GM12892 (cell line): ENCODE measurements around the gene SLC24A3.

Experiments used
- POLR2A ChIP-seq: IDR thresholded peaks from 2 replicates; pipeline ENCODE4 v1.6.1; 2011; ENCODE audit warnings: low read depth, low read length, control low read depth
- POLR2AphosphoS5 ChIP-seq: IDR thresholded peaks from 2 replicates; pipeline ENCODE4 v1.6.1; 2011; ENCODE audit warnings: low read depth, low read length, control low read depth
- TAF1 ChIP-seq: IDR thresholded peaks from 2 replicates; pipeline ENCODE4 v1.6.1; 2011; ENCODE audit warnings: low read depth, mild to moderate bottlenecking, control low read depth, low read length, borderline replicate concordance

DNA sequence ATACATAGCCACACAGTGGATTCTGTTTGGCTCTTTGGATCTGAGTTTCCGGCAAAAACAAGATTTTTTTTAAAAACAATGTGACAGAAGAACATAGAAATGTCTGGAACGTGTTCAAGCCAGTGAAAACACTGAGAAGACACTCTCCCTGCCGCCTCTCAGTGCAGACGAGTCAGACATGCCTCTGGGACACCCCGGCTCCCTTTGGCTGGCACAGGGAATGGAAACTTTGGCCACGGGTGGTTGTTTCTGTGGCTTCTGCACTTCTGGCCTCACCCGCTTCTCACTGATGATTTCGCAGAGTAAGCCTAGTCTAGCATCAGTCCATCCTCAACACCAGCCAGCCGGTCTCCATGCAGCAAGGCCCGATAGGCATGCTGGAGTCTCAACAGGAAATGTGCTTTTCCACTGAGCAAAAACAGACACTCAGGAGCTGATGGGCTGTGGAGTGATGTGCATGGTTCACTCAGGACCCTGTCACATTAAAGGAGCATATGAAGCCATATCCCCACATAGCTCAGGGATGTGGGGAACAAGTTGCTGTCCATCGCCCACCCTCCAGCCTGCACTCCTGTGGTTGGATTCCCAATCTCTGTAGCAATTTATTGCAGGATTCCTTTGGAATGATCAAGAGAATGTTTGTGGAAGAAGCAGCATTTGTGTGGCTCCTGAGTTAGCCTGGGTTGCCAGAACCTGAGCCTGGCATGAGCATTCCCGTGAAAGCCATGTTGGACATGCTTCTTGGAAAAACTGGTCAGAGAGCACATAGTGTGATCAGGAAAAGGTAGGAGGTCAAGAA, 283.7 kb downstream of the SLC24A3 start:
- TF ChIP-seq POLR2AphosphoS5 (no peak), POLR2A (no peak), TAF1 (no peak)
